Activated T-helper 1 cell treated with anti-CD3 and anti-CD28 coated beads, Interleukin-12 subunit alpha, Interleukin-12 subunit beta, Interleukin-2, Interleukin-4 antibody, amounts not matched to agents 30 ng/mL and 10 ng/mL and 1 ng/mL, durations not matched to agents 14 hours and 24 hours and 36 hours (primary cell): ENCODE measurements around the gene DEPDC7. TPM values are rescaled to one million over a fixed set of nuclear protein-coding genes. Genes with fewer than 3 reads are reported as not detected.

ENCODE experiments used
- DNase-seq: peaks from one replicate; pipeline ENCODE4 v3.0.0; 2021; ENCODE audit warnings: low spot score
- H3K27ac Mint-ChIP-seq: one replicate; pipeline ENCODE4 v1.8.0; 2021; ENCODE audit warnings: mild to moderate bottlenecking, mixed read lengths
- H3K27me3 Mint-ChIP-seq: one replicate; pipeline ENCODE4 v1.8.0; 2022; ENCODE audit warnings: mild to moderate bottlenecking, moderate library complexity, mixed read lengths; ENCODE audit not compliant: insufficient read depth
- H3K36me3 Mint-ChIP-seq: one replicate; pipeline ENCODE4 v1.8.0; 2021; ENCODE audit warnings: low read depth, mixed read lengths
- H3K4me1 Mint-ChIP-seq: one replicate; pipeline ENCODE4 v1.8.0; 2021; ENCODE audit warnings: low read depth, mixed read lengths
- H3K4me3 Mint-ChIP-seq: one replicate; pipeline ENCODE4 v1.8.0; 2021; ENCODE audit warnings: mild to moderate bottlenecking, moderate library complexity, mixed read lengths
- H3K9me3 Mint-ChIP-seq: one replicate; pipeline ENCODE4 v1.8.0; 2021; ENCODE audit warnings: mixed read lengths
- intact Hi-C: fragments of 100-400 bp; cut with micrococcal nuclease; formaldehyde crosslinking; loops from one replicate; pipeline ENCODE4 v1.15.1; 2024
- total RNA-seq: library from RNA; stranded (reverse); gene quantifications from 2 replicates; pipeline ENCODE4 v1.2.3, GENCODE V29; 2022

The DEPDC7 gene
- total RNA-seq, 1 donor from 2014 or later, result 0.26 TPM

GRCh38 chr11:33067294-33067693 lies 51.6 kb downstream of the DEPDC7 start:
- DNase-seq, result no peak
- H3K4me3 Mint-ChIP-seq, result no peak overlapping the region
- H3K27ac Mint-ChIP-seq, result no peak overlapping the region
- intact Hi-C loops, result loop anchor here (10.0 kb wide), 1 partner anchor 482 kb away; the partner anchor contains the start of gene EIF3M
- peaks cover 33% of the 10 kb centered on the region for H3K36me3 Mint-ChIP-seq
- no peaks in the 10 kb centered on the region for H3K27me3 Mint-ChIP-seq
- peaks cover 36% of the 10 kb centered on the region for H3K4me1 Mint-ChIP-seq
- H3K9me3 Mint-ChIP-seq, result no peaks in the 10 kb centered on the region

- intact Hi-C loops, result loop anchor here (10.0 kb wide), 1 partner anchor 484 kb away; the partner anchor contains the start of gene EIF3M
- no peaks in the 10 kb centered on the region for H3K27me3 Mint-ChIP-seq
- DNase-seq, result no peak
- peaks cover 22% of the 10 kb centered on the region for H3K4me1 Mint-ChIP-seq
- H3K27ac Mint-ChIP-seq, result no peak overlapping the region
- no peak overlapping the region for H3K4me3 Mint-ChIP-seq
- H3K36me3 Mint-ChIP-seq, result peaks cover 35% of the 10 kb centered on the region
- no peaks in the 10 kb centered on the region for H3K9me3 Mint-ChIP-seq
Measured at GRCh38 chr11:33068611-33069340, 53.1 kb downstream of the DEPDC7 start.

- intact Hi-C loops, result no loop called here
- no peaks in the 10 kb centered on the region for H3K9me3 Mint-ChIP-seq
- H3K4me1 Mint-ChIP-seq, result no peaks in the 10 kb centered on the region
- no peak overlapping the region for H3K27ac Mint-ChIP-seq
- no peak for DNase-seq
- H3K36me3 Mint-ChIP-seq, result peaks cover 39% of the 10 kb centered on the region
- H3K27me3 Mint-ChIP-seq, result no peaks in the 10 kb centered on the region
- no peak overlapping the region for H3K4me3 Mint-ChIP-seq
Measured at GRCh38 chr11:33072465-33072864, 56.8 kb downstream of the DEPDC7 start.

Other genes with a start within 250 kb of the DEPDC7 start
- 0.05 TPM in 1 of 2 replicates, not detected in the other for gene CCDC73, start 221.2 kb upstream of the DEPDC7 start, total RNA-seq
- 0.83 and 0.91 TPM in 2 replicates for gene PRRG4, start 186.0 kb upstream of the DEPDC7 start, total RNA-seq
- 15.1 and 17.6 TPM in 2 replicates for gene QSER1, start 123.1 kb upstream of the DEPDC7 start, total RNA-seq
- gene TCP11L1, start 23.7 kb downstream of the DEPDC7 start, total RNA-seq, result 15.0 and 16.1 TPM in 2 replicates
- gene CSTF3, start 145.6 kb downstream of the DEPDC7 start, total RNA-seq, result 34.9 and 36.5 TPM in 2 replicates
- gene HIPK3, start 241.5 kb downstream of the DEPDC7 start, total RNA-seq, result 37.7 and 38.8 TPM in 2 replicates